Measurements from ENCODE around the gene FAM217A. TPM values are rescaled to one million over a fixed set of nuclear protein-coding genes. Genes with fewer than 3 reads are reported as not detected.

FAM217A gene
- total and polyA plus RNA-seq, 3 donors from 2014 or later = 13.0 to 35.3 (median 30.6) TPM

DNA sequence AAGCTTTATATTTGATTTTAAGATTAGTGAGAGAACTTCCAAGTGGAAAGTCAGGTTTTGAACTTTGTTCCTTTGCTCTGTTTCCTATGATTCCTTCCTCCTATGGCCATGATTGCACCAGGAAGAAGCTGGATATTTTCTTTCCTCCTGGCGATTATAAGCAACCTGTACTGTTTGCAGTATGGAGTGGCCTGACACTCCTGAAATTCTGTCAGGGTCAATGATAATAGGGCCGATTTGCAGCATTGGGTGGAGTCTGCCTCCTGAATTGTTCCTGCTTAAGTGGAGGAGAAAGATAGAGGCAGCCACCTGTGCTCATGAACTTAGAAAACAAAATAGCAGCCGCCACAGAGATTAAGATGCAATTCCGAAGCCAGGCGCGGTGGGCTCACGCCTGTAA, 9.8 kb upstream of the FAM217A start:
- H3K27ac ChIP-seq = no peak overlapping the region
- H3K4me1 ChIP-seq = no peaks in the 10 kb centered on the region

DNA sequence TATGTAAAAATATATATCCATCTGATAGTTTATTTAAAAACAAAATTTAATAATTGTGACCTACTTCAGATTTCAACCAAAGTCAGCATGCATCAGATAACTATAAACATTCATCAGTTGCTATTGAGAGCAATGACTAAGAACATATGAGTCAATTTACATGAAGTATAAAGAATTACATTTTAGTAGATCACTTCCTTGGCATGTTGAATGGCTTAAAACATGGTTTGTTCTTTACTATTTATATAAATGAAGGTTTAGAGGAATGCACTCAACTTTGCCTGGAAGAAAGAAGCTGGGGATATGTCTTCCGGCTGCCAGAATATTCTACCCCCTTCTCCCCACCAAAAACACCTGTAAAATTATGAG, 6.4 kb upstream of the FAM217A start:
- TF ChIP-seq, protein P1, sequence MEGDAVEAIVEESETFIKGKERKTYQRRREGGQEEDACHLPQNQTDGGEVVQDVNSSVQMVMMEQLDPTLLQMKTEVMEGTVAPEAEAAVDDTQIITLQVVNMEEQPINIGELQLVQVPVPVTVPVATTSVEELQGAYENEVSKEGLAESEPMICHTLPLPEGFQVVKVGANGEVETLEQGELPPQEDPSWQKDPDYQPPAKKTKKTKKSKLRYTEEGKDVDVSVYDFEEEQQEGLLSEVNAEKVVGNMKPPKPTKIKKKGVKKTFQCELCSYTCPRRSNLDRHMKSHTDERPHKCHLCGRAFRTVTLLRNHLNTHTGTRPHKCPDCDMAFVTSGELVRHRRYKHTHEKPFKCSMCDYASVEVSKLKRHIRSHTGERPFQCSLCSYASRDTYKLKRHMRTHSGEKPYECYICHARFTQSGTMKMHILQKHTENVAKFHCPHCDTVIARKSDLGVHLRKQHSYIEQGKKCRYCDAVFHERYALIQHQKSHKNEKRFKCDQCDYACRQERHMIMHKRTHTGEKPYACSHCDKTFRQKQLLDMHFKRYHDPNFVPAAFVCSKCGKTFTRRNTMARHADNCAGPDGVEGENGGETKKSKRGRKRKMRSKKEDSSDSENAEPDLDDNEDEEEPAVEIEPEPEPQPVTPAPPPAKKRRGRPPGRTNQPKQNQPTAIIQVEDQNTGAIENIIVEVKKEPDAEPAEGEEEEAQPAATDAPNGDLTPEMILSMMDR (IDR thresholded peaks at IDR 0.05) = no peak
- no peak for TF ChIP-seq POLR2A (IDR thresholded peaks at IDR 0.05)
- intact Hi-C loops (cut with DNase I; ENCODE audit: low total_unique reads) = no loop called here
- no peak overlapping the region for H3K27ac ChIP-seq
- no peaks in the 10 kb centered on the region for H3K27me3 ChIP-seq
- no peaks in the 10 kb centered on the region for H3K9me3 ChIP-seq
- H3K36me3 ChIP-seq (ENCODE audit: low read depth, missing control alignments) = no peaks in the 10 kb centered on the region
- no peaks in the 10 kb centered on the region for H3K4me1 ChIP-seq
- WGBS, 2 donors = 88 to 97% methylated on average over 1 of the region's 1 CpG
- no peak overlapping the region for H3K4me3 ChIP-seq
- DNase-seq = no peak

More for the DNA sequence above, 9.8 kb upstream of the FAM217A start:
- Histone ChIP-seq H3K4me3 (no peak overlapping the region), H3K9me3 (no peaks in the 10 kb centered on the region), H3K27me3 (no peaks in the 10 kb centered on the region), H3K36me3 (ENCODE audit: low read depth, missing control alignments) (no peaks in the 10 kb centered on the region)
- TF ChIP-seq, protein P1 (IDR thresholded peaks at IDR 0.05) = no peak
- TF ChIP-seq POLR2A (IDR thresholded peaks at IDR 0.05) = no peak
- intact Hi-C loops (cut with DNase I; ENCODE audit: low total_unique reads) = no loop called here
- 87 to 91% methylated on average over 7 of the region's 7 CpGs for WGBS, 2 donors
- no peak for DNase-seq

DNA sequence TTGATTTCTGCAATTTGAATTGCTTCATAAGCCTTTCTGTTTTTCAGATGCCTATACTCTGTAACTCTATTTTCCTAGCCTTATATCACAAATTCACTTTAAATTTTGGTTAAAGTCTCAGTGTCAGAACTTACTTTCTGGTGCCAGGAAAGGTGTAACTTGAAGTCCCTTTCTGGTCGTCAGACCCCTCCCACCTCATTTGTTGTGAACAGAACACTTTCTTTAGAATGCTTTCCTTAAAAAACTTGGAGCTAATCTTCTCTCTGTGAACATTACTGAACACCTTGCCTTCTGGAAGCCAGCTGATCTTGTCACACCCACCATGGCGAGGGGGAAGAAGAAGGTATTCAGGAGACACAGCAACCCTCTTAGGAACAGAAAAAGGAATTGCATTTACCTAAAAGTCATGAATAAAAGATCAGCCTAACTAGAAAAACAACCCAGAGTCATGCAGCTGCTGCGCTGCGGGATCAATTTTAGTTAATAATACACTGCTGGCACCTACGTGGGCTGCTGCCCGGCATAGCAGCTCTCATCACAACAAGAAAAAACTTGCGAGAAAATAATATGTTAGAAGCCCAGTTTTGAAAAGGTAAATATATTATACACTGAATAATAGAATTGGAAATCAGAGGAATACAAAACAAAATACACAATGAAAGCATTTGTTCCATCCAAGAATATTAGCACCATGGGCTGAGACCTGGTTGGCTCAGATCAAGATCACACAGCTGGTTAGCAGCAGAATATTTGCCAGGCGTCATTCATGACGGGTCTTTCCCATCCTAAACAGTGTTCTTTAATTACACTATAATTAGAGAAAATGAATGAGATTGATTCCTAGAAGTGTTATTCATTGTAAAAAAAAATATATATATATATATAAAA, 5.8 kb upstream of the FAM217A start:
- 91 to 92% methylated on average over 9 of the region's 9 CpGs for WGBS, 2 donors
- H3K27ac ChIP-seq = no peak overlapping the region
- DNase-seq = no peak
- no peaks in the 10 kb centered on the region for H3K9me3 ChIP-seq
- no peak overlapping the region for H3K4me3 ChIP-seq
- intact Hi-C loops (cut with DNase I; ENCODE audit: low total_unique reads) = no loop called here
- no peaks in the 10 kb centered on the region for H3K4me1 ChIP-seq
- H3K36me3 ChIP-seq (ENCODE audit: low read depth, missing control alignments) = no peaks in the 10 kb centered on the region
- TF ChIP-seq, protein P1 (IDR thresholded peaks at IDR 0.05) = no peak
- TF ChIP-seq POLR2A (IDR thresholded peaks at IDR 0.05) = no peak
- no peaks in the 10 kb centered on the region for H3K27me3 ChIP-seq

DNA sequence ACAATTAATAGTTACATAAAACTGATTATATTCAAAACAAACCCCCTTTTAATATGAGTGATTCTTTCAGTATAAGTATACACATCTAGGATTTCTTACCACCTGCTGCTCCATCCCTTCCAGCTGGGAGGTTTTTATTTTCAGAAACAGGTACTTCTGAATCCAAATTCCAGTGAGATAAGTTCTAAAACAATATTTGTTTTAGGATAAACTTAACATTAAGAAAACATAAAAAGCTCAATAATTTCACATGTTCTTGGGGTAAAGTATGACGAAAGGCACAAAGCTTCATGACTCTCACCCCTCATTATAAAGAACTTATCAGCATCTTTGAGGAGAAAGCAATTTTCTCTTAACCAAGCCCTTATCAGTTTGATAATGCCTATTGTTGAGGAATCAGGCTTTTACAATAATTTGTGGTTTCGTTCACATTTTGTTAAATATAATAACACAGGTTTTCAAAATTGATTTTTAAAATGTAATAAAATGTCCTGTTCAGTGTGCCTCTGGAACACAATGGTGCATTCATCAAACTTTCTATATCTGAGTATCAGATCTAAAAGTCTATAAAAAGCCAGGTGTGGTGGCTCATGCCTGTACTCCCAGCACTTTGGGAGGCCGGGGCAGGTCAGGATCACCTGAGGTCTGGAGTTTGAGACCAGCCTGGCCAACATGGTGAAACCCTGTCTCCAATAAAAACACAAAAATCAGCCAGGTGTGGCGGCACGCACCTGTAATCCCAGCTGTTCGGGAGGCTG, 4.3 kb downstream of the FAM217A start:
- intact Hi-C loops (cut with DNase I; ENCODE audit: low total_unique reads) = no loop called here
- no peak overlapping the region for H3K27ac ChIP-seq
- no peaks in the 10 kb centered on the region for H3K36me3 ChIP-seq (ENCODE audit: low read depth, missing control alignments)
- TF ChIP-seq POLR2A (IDR thresholded peaks at IDR 0.05) = no peak
- TF ChIP-seq, protein P1 (IDR thresholded peaks at IDR 0.05) = no peak
- WGBS, 2 donors = 82% methylated on average over 6 of the region's 6 CpGs
- H3K4me3 ChIP-seq = no peak overlapping the region
- H3K9me3 ChIP-seq = no peaks in the 10 kb centered on the region
- no peaks in the 10 kb centered on the region for H3K4me1 ChIP-seq
- no peak for DNase-seq
- no peaks in the 10 kb centered on the region for H3K27me3 ChIP-seq

Data from testis (tissue), 3 donors.